GM23338 (cell line): Measurements from ENCODE around the gene CYBA. TPM values are rescaled to one million over a fixed set of nuclear protein-coding genes. Genes with fewer than 3 reads are reported as not detected.
A peak's percentile ranks its signal among the peaks of the same experiment; 100 is the strongest.

Experiments
- ATAC-seq: fragments of 200-7000 bp; cut with Tn5 transposase; 3 replicates; pipeline ENCODE4 v1.9.1; 2020
- DNase-seq: peaks from one replicate; pipeline ENCODE4 v3.0.0-alpha.2; 2015; ENCODE audit warnings: low spot score
- H2AFZ ChIP-seq: fragments of 200-600 bp; sonication (generic); 2 replicates; pipeline ENCODE4 v1.8.0; 2016; ENCODE audit warnings: antibody characterized with exemption, mild to moderate bottlenecking, moderate library complexity
- H3F3A ChIP-seq: fragments of 200-600 bp; sonication (generic); replicated peaks from 2 replicates; pipeline ENCODE4 v1.8.0; 2017; ENCODE audit warnings: antibody characterized with exemption, mixed run types, low read depth
- H3K27ac ChIP-seq: fragments of 200-600 bp; sonication (generic); 2 replicates; pipeline ENCODE4 v1.6.1; 2016; ENCODE audit warnings: low read depth
- H3K27me3 ChIP-seq: fragments of 200-600 bp; sonication (generic); 2 replicates; pipeline ENCODE4 v1.8.0; 2016; ENCODE audit warnings: mild to moderate bottlenecking, mixed run types, moderate library complexity; ENCODE audit not compliant: insufficient read depth
- H3K36me3 ChIP-seq: fragments of 200-600 bp; sonication (generic); 2 replicates; pipeline ENCODE4 v1.8.0; 2016; ENCODE audit warnings: mild to moderate bottlenecking; ENCODE audit not compliant: insufficient read depth
- H3K4me1 ChIP-seq: fragments of 200-600 bp; sonication (generic); 2 replicates; pipeline ENCODE4 v1.8.0; 2016; ENCODE audit warnings: mild to moderate bottlenecking, moderate library complexity; ENCODE audit not compliant: insufficient read depth
- H3K4me2 ChIP-seq: fragments of 200-600 bp; sonication (generic); 2 replicates; pipeline ENCODE4 v1.7.1; 2017; ENCODE audit warnings: mixed run types
- H3K4me3 ChIP-seq: fragments of 200-600 bp; sonication (generic); 2 replicates; pipeline ENCODE4 v1.6.1; 2016; ENCODE audit warnings: mixed run types
- H3K79me2 ChIP-seq: fragments of 200-600 bp; sonication (generic); replicated peaks from 2 replicates; pipeline ENCODE4 v1.8.0; 2017; ENCODE audit warnings: mild to moderate bottlenecking; ENCODE audit not compliant: insufficient read depth
- H3K9me2 ChIP-seq: fragments of 200-600 bp; sonication (generic); 2 replicates; pipeline ENCODE4 v1.8.0; 2017; ENCODE audit not compliant: insufficient read depth
- H4K20me1 ChIP-seq: fragments of 200-600 bp; sonication (generic); replicated peaks from 2 replicates; pipeline ENCODE4 v1.8.0; 2017; ENCODE audit warnings: mild to moderate bottlenecking; ENCODE audit not compliant: insufficient read depth
- H3K27ac Mint-ChIP-seq: 2 replicates; pipeline ENCODE4 v1.8.0; 2020; ENCODE audit warnings: inconsistent platforms, mild to moderate bottlenecking, moderate library complexity, mixed read lengths
- H3K27me3 Mint-ChIP-seq: 3 replicates; pipeline ENCODE4 v1.8.0; 2022; ENCODE audit warnings: low read depth, mild to moderate bottlenecking, moderate library complexity, mixed read lengths, inconsistent platforms; ENCODE audit not compliant: insufficient read depth, poor library complexity
- H3K36me3 Mint-ChIP-seq: 3 replicates; pipeline ENCODE4 v1.8.0; 2021; ENCODE audit warnings: low read depth, mild to moderate bottlenecking, inconsistent platforms, moderate library complexity, mixed read lengths
- H3K4me1 Mint-ChIP-seq: 3 replicates; pipeline ENCODE4 v1.8.0; 2020; ENCODE audit warnings: mild to moderate bottlenecking, inconsistent platforms, mixed read lengths
- H3K4me3 Mint-ChIP-seq: 3 replicates; pipeline ENCODE4 v1.8.0; 2021; ENCODE audit warnings: moderate library complexity, mild to moderate bottlenecking, inconsistent platforms, mixed read lengths
- H3K9me3 Mint-ChIP-seq: 3 replicates; pipeline ENCODE4 v1.8.0; 2020; ENCODE audit warnings: moderate library complexity, mild to moderate bottlenecking, inconsistent platforms, mixed read lengths
- CREB1 ChIP-seq: fragments of 250-450 bp; sonication (Bioruptor Pico); IDR thresholded peaks from 2 replicates; pipeline ENCODE4 v1.5.0; 2020; ENCODE audit warnings: low read depth, mild to moderate bottlenecking, moderate library complexity
- POLR2AphosphoS5 ChIP-seq: IDR thresholded peaks from 2 replicates; pipeline ENCODE4 v1.6.1; 2016; ENCODE audit warnings: antibody characterized with exemption, low read depth
- ZNF331 ChIP-seq: fragments of 250-450 bp; sonication (Bioruptor Pico); IDR thresholded peaks from 2 replicates; pipeline ENCODE4 v1.5.0; 2020; ENCODE audit warnings: low read depth, mild to moderate bottlenecking, moderate library complexity
- ZNF462 ChIP-seq: fragments of 250-450 bp; sonication (Bioruptor Pico); IDR thresholded peaks from 2 replicates; pipeline ENCODE4 v1.5.0; 2020; ENCODE audit warnings: mild to moderate bottlenecking, moderate library complexity
- polyA plus RNA-seq: library from polyadenylated mRNA; unstranded; fragments of >200 nt; fragmentation: Nextera tagmentation; extraction: Ambion mirVana; gene quantifications from 2 replicates; pipeline ENCODE4 v1.2.1, GENCODE V29; 2016
- total RNA-seq: library from RNA; depleted of rRNA; stranded (reverse); fragments of >200 nt; shearing (Covaris generic); gene quantifications from 2 replicates; pipeline ENCODE4 v1.2.3, GENCODE V29; 2014
- TF ChIP-seq, protein P1 (sequence below), 2 experiments: fragments of 200-600 bp in 1 of 2; sonication (generic) in 1 of 2; conservative IDR thresholded peaks; 2 replicates each; pipeline versions ENCODE4 v1.5.1 to v1.6.1; 2016 to 2017; ENCODE audit warnings: antibody characterized with exemption in 2 of 2, low read depth in 2 of 2, mild to moderate bottlenecking in 2 of 2, moderate library complexity in 1 of 2

Gene CYBA
- total and polyA plus RNA-seq, 2 experiments from 2014 or later, result 275 to 281 TPM

DNA sequence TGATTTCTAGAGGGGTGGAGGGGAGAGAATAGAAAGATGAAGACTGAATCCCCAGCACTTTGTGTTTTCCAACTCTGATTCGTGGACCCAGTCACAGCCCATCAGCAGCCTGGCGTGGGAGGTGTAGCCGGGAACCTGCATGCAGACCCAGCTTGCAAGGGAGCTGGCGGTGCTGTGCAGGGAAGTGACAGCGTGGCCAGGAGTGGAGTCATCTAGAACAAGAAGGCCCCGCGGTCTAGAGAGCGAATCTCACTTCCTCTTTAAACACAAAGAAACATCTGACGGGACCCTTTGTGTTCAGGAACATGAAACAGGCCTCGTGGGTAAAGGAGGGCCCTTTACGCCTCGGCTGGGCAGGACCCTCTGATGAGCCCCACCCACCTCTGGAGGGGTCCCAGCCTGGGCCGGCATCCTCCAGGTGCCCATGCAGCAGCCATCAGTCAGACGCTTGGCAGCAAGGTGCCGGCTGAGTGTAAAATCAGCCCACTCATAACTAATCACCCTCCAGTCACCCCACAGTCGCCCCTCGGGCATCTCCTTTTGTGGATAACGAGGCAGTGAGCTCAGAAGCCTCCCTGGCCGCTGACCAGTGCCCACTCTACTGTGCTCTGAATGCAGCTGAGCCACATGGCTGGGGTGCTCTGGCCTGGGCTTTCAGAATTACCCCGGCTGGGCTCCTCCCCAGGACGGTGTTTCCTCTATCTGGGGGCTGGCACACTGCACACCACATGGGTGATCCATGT is 31.0 kb upstream of the CYBA start (continued):
- TF ChIP-seq ZNF462 (CRISPR knock-in tag) (no peak), ZNF331 (CRISPR knock-in tag) (no peak), POLR2AphosphoS5 (no peak)

GRCh38 chr16:88681084-88681680 is 30.3 kb upstream of the CYBA start:
- peaks cover 9% of the 10 kb centered on the region for H3K4me1 ChIP-seq
- peaks cover 4% of the 10 kb centered on the region for H3K79me2 ChIP-seq
- H3K4me3 Mint-ChIP-seq, result no peak overlapping the region
- H3K36me3 ChIP-seq, result no peaks in the 10 kb centered on the region; the same call in 1 of the 2 replicates
- H3K36me3 Mint-ChIP-seq, result peaks cover 3% of the 10 kb centered on the region; the same call in 2 of the 3 replicates
- ATAC-seq, result peak; percentile 52
- H4K20me1 ChIP-seq, result 0 out of 2 replicates have a peak, but pooled peaks cover 5% of the 10 kb centered on the region
- peaks cover 21% of the 10 kb centered on the region for H3K27me3 Mint-ChIP-seq
- H3K27me3 ChIP-seq, result no peaks in the 10 kb centered on the region
- no peaks in the 10 kb centered on the region; the same call in 1 of the 2 replicates for H3F3A ChIP-seq
- H3K27ac Mint-ChIP-seq, result 0 out of 2 replicates have a peak overlapping the region, but pooled peaks have one; percentile 70
- H3K9me2 ChIP-seq, result no peaks in the 10 kb centered on the region
- peaks cover 7% of the 10 kb centered on the region for H3K4me1 Mint-ChIP-seq
- no peak overlapping the region for H3K4me2 ChIP-seq
- no peaks in the 10 kb centered on the region for H3K9me3 Mint-ChIP-seq
- H3K27ac ChIP-seq, result no peak overlapping the region
- H2AFZ ChIP-seq, result no peak overlapping the region
- TF ChIP-seq, protein P1, sequence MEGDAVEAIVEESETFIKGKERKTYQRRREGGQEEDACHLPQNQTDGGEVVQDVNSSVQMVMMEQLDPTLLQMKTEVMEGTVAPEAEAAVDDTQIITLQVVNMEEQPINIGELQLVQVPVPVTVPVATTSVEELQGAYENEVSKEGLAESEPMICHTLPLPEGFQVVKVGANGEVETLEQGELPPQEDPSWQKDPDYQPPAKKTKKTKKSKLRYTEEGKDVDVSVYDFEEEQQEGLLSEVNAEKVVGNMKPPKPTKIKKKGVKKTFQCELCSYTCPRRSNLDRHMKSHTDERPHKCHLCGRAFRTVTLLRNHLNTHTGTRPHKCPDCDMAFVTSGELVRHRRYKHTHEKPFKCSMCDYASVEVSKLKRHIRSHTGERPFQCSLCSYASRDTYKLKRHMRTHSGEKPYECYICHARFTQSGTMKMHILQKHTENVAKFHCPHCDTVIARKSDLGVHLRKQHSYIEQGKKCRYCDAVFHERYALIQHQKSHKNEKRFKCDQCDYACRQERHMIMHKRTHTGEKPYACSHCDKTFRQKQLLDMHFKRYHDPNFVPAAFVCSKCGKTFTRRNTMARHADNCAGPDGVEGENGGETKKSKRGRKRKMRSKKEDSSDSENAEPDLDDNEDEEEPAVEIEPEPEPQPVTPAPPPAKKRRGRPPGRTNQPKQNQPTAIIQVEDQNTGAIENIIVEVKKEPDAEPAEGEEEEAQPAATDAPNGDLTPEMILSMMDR (conservative IDR thresholded peaks at IDR 0.05; ENCODE audit: low read depth in 2 of 2), result peak; percentile 64 to 84
- no peak for TF ChIP-seq CREB1
- peak; percentile 76 for DNase-seq
- no peak overlapping the region for H3K4me3 ChIP-seq
